LNCAP (cell line): Measurements from ENCODE around the gene HIPK2.

Source experiments
- TF ChIP-seq, protein P1 (sequence below): fragments of 450-650 bp; IDR thresholded peaks from 2 replicates; pipeline ENCODE4 v1.5.1; 2017; ENCODE audit warnings: mild to moderate bottlenecking

Gene HIPK2

DNA sequence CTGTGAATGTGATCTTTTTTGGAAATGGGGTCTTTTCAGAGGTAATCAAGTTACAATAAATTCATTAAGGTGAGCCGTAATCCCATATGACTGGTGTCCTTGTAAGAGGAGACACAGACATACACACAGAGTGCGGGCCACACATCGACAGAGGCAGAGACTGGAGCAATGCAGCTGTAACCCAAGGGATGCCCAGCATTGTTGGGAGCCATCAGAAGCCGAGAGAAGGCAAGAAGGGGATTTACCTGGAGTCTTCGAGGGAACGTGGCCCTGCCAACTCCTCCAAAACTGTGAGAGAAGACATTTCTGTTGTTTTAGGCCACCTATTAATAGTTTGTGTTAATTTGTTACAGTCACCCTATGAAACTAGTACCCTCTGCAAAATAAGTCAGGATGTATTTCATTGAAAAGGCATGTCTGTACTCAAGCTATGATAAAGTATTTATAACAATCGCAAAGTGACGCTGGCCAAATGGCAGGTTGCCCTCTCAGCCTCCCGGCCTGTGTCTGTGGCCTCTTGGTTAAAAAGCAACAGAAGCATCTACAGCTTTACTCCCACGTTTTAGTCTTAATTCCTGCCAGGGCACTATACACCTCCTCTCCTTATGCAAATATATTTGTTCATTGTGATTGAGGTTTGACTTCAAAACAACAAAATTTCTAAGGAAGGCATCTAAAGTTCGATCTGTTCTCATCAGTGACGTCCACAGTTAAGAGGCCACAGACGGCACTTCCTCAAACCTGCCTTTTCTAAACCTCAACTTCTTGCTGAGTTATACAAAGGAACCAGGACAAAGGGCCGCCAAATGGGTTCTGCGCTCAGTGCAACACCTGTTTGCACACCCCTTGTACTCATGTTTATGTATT is 46.8 kb downstream of the HIPK2 start:
- TF ChIP-seq, protein P1, sequence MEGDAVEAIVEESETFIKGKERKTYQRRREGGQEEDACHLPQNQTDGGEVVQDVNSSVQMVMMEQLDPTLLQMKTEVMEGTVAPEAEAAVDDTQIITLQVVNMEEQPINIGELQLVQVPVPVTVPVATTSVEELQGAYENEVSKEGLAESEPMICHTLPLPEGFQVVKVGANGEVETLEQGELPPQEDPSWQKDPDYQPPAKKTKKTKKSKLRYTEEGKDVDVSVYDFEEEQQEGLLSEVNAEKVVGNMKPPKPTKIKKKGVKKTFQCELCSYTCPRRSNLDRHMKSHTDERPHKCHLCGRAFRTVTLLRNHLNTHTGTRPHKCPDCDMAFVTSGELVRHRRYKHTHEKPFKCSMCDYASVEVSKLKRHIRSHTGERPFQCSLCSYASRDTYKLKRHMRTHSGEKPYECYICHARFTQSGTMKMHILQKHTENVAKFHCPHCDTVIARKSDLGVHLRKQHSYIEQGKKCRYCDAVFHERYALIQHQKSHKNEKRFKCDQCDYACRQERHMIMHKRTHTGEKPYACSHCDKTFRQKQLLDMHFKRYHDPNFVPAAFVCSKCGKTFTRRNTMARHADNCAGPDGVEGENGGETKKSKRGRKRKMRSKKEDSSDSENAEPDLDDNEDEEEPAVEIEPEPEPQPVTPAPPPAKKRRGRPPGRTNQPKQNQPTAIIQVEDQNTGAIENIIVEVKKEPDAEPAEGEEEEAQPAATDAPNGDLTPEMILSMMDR: no peak

DNA sequence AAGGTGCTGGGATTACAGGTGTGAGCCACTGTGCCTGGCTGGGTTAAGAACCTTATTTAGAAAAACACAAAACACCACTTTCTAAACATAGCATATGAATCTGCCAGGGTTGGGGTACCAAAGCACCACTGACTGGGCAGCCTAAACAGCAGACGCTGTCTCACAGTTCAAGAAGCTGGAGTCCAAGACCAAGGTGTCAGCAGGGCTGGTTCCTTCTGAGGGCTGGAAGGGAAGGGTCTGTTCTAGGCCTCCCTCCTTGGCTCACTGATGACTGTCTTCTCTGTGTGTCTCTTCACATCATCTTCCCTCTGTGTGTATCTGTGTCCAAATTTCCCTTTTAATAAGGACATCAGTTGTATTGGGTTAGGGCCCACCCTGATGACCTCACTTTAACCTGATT is 49.6 kb downstream of the HIPK2 start:
- TF ChIP-seq, protein P1: no peak

DNA sequence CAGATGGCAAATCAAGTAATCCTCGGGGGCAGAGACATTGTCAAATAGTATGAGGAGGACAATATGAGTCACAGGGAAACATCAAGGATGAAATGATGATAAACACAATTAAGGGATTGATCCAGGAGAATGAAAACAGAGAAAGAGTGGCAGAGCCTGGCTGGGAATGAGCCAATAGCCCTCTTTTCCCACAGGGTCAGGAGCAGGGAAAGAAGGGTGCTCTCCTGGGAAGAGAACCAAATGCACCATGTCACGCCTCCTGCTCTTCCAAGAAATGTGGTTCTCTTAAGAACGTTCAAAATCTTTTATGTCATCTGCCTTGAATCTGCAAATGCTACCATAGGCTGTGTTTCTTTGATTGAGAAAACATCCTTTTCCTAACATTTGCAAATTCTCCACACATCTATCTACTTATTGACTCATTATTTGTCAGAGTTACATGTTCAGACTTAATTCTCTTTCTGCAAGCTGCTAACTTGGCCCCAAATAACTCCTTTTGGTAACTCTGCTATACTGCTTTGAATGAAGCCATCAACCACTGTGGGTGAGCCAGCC is 50.6 kb downstream of the HIPK2 start:
- TF ChIP-seq, protein P1: no peak

DNA sequence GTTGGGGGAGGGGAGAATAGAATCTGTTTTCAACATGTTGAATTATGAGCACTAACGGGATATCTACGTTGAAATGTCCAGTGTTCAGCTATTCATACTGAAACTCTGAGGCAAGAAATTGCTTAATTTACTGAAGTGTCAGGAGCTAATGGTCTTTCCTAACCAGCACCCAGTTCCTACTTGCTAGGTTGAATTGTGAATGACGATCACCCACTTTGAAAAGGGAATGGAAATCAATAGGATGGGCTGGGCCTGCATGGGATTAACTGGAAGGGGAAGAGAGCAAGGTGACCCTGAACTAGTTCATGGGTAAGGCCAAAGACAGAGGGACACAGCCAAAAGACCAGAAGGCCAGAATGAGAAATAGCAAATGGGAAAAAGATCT is 51.3 kb downstream of the HIPK2 start:
- TF ChIP-seq, protein P1: no peak

DNA sequence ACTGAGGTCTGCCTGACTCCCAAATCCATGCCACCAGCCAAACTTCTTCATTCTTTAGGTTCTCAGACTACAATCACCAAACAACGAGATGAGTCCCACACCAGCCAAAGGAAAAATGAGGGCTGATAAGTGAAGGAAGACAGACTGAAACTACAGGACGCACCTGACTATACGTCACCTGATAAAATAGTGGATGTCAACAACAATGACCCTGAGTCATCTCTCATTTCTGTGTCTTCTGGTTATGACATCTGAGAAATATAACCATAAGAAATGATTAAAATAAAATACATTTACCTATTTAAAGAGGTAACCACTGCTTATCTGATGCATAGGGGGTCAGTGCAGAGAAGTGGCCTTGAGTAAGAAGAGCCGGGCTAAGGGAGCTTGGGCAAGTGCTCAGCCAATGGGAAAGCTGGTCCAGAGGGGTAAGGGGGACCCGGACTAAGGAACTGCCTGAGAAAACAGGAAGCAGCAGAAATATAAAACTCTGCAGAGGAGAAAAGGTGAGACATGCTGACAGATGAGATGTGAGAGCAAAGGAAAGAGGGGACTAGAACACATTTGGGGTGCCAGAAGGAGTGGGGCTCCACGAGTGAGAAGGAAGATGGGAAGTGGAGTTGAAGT is 51.8 kb downstream of the HIPK2 start:
- TF ChIP-seq, protein P1: no peak

DNA sequence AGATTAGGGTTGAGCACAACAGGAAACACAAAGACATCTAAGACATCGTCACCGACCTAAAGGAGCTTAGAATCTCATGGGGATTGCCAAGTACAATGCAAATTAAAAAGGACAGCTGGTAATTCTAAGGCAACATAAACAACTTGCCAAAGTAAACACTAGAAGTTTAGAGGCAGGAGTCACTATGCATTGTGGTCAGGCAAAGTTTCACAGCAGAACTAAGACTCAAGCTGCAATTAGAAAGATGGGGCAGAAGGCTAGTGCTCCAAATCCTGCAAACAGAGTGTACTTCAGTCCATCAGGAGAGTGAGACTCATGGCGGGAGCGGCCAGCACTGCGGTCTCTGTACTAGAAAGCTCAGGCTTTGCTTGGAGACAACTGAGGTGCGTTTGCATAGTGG is 52.7 kb downstream of the HIPK2 start:
- TF ChIP-seq, protein P1: no peak

DNA sequence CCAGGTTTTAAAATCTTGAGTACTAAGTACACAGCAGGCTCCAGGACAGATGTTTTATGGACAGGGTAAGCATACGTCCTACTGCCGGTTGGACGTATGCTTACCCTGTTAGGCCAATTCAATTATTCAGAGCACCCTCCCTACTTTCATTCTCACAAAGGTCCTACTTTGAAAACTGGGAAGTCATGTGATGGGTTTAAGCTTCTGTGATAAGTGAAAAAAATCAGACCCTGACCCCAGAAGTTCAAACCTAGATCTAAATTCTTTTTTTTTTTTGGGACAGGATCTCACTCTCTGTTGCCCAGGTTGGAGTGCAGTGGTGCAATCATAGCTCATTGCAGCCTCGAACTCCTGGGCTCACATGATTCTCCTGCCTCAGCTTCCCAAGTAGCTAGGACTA is 55.2 kb downstream of the HIPK2 start:
- TF ChIP-seq, protein P1: no peak
